Esophagus squamous epithelium (tissue), 5 donors: ENCODE measurements around the gene ZNRF3. TPM values are rescaled to one million over a fixed set of nuclear protein-coding genes. Genes with fewer than 3 reads are reported as not detected.
A peak's percentile ranks its signal among the peaks of the same experiment; 100 is the strongest.

Experiments
- DNase-seq: peaks from one replicate; lab custom pipeline; 2025; lab: John Stamatoyannopoulos, UW
- H3K27ac ChIP-seq, 4 donors: fragments of 200-600 bp; sonication (generic); one replicate each; pipeline ENCODE4 v1.5.1; 2016 to 2019; ENCODE audit warnings: mild to moderate bottlenecking in 1 of 4
- H3K27me3 ChIP-seq, 4 donors: fragments of 200-600 bp; sonication (generic); 1 replicate in 3 of 4; 2 replicates in 1 of 4; pipeline versions ENCODE4 v1.5.1 to v1.6.0; 2017 to 2021; ENCODE audit warnings: antibody characterized with exemption in 1 of 4
- H3K36me3 ChIP-seq, 3 donors: fragments of 200-600 bp; sonication (generic); one replicate each; pipeline ENCODE4 v1.5.1; 2016 to 2019
- H3K4me1 ChIP-seq, 3 donors: fragments of 200-600 bp; sonication (generic); one replicate each; pipeline ENCODE4 v1.5.1; 2017 to 2019
- H3K4me3 ChIP-seq, 4 donors: fragments of 200-600 bp; sonication (generic); 1 replicate in 3 of 4; 2 replicates in 1 of 4; pipeline ENCODE4 v1.5.1; 2016 to 2019; ENCODE audit warnings: mild to moderate bottlenecking in 2 of 4, moderate library complexity in 1 of 4
- H3K9me3 ChIP-seq, 3 donors: fragments of 200-600 bp; sonication (generic); one replicate each; pipeline ENCODE4 v1.5.1; 2016 to 2019
- CTCF ChIP-seq, 6 experiments: fragments of 450-650 bp in 4 of 6; fragments of 200-600 bp in 2 of 6; sonication (generic) in 2 of 6; IDR thresholded peaks; one replicate each; pipeline ENCODE4 v1.5.1; 2016 to 2019; ENCODE audit warnings: antibody characterized with exemption in 6 of 6, mild to moderate bottlenecking in 4 of 6, moderate library complexity in 4 of 6
- POLR2A ChIP-seq, 4 donors: fragments of 450-650 bp; IDR thresholded peaks; one replicate each; pipeline ENCODE4 v1.6.1; 2017; ENCODE audit warnings: antibody characterized with exemption in 4 of 4, mild to moderate bottlenecking in 4 of 4, moderate library complexity in 3 of 4
- WGBS, 2 donors: methylation state at CpG; one replicate each; pipeline ENCODE4 v1.1.5; 2018; 5-methylcytosine and 5-hydroxymethylcytosine counted together
- intact Hi-C: fragments of 100-400 bp; cut with DNase I; formaldehyde crosslinking; loops from one replicate; pipeline ENCODE4 v1.15.0; 2022
- total RNA-seq, 4 donors: library from RNA; depleted of rRNA; stranded (reverse); fragments of >200 nt; gene quantifications; one replicate each; pipeline ENCODE4 v1.1.0, GENCODE V29; 2016
- donor health status: DM: yes; HTN: yes; CAD: no.

ZNRF3 gene
- total RNA-seq, 4 donors from 2014 or later: 6.6 to 10.9 (median 7.2) TPM

- DNase-seq: no peak
- TF ChIP-seq POLR2A (IDR thresholded peaks at IDR 0.05) (no peak), CTCF (IDR thresholded peaks at IDR 0.05) (no peak)
- intact Hi-C loops: no loop called here
- Histone ChIP-seq H3K36me3 (no peaks in the 10 kb centered on the region), H3K27ac (peak overlapping the region in 2 of 4 donors; percentile 2 to 59), H3K9me3 (peaks cover 0 to 4% (median 0%) of the 10 kb centered on the region in 3 donors), H3K27me3 (no peaks in the 10 kb centered on the region), H3K4me1 (peaks cover 0 to 71% (median 13%) of the 10 kb centered on the region in 3 donors), H3K4me3 (no peak overlapping the region)
- 33 to 36% methylated on average over 7 to 8 of the region's 8 CpGs for WGBS, 2 donors
These were observed 68.7 kb downstream of the ZNRF3 start for GRCh38 chr22:28951969-28952521.

- no peaks in the 10 kb centered on the region for H3K9me3 ChIP-seq
- H3K4me3 ChIP-seq: no peak overlapping the region
- DNase-seq: no peak
- peak overlapping the region in 1 of 4 donors; percentile 59 for H3K27ac ChIP-seq
- H3K36me3 ChIP-seq: peaks cover 0 to 4% (median 0%) of the 10 kb centered on the region in 3 donors
- H3K4me1 ChIP-seq: peaks cover 0 to 72% (median 13%) of the 10 kb centered on the region in 3 donors
- 15 to 20% methylated on average over 1 to 2 of the region's 2 CpGs for WGBS, 2 donors
- TF ChIP-seq CTCF (IDR thresholded peaks at IDR 0.05): no peak
- no peak for TF ChIP-seq POLR2A (IDR thresholded peaks at IDR 0.05)
- intact Hi-C loops: no loop called here
- H3K27me3 ChIP-seq: no peaks in the 10 kb centered on the region
These were observed 69.5 kb downstream of the ZNRF3 start for GRCh38 chr22:28952857-28953256.

DNA sequence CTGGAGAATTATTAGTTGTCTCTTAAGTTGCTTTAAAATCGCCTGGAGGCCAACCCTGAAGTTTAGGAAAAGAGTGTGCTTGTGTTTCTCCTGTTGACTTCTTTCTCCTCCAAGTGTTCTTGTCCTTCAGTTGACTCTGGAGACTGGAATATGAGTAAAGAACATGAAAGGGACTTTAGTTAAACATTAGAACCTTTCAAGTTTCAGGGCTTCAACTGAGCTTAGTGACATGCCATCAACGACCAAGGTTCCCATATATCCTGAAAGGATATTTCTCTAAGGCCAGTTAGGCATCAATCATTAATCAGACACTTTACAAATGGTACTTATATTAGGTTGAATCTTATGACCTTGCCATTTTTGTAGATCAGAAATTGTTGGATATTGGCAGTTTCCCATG, 70.0 kb downstream of the ZNRF3 start:
- no peak for DNase-seq
- intact Hi-C loops: no loop called here
- no peak for TF ChIP-seq CTCF (IDR thresholded peaks at IDR 0.05)
- no peak for TF ChIP-seq POLR2A (IDR thresholded peaks at IDR 0.05)
- H3K27me3 ChIP-seq: no peaks in the 10 kb centered on the region
- 61 to 67% methylated on average over 2 of the region's 2 CpGs for WGBS, 2 donors
- no peak overlapping the region for H3K4me3 ChIP-seq
- H3K27ac ChIP-seq: no peak overlapping the region
- peaks cover 0 to 4% (median 0%) of the 10 kb centered on the region in 3 donors for H3K36me3 ChIP-seq
- no peaks in the 10 kb centered on the region for H3K9me3 ChIP-seq
- H3K4me1 ChIP-seq: peaks cover 0 to 77% (median 16%) of the 10 kb centered on the region in 3 donors

GRCh38 chr22:28953976-28954880, 70.9 kb downstream of the ZNRF3 start:
- 83 to 86% methylated on average over 6 of the region's 6 CpGs for WGBS, 2 donors
- Histone ChIP-seq H3K27me3 (no peaks in the 10 kb centered on the region), H3K9me3 (no peaks in the 10 kb centered on the region), H3K36me3 (peaks cover 0 to 4% (median 0%) of the 10 kb centered on the region in 3 donors), H3K4me1 (peaks cover 4 to 81% (median 21%) of the 10 kb centered on the region in 3 donors), H3K4me3 (no peak overlapping the region), H3K27ac (no peak overlapping the region)
- intact Hi-C loops: no loop called here
- TF ChIP-seq POLR2A (IDR thresholded peaks at IDR 0.05) (no peak), CTCF (IDR thresholded peaks at IDR 0.05) (no peak)
- no peak for DNase-seq

DNA sequence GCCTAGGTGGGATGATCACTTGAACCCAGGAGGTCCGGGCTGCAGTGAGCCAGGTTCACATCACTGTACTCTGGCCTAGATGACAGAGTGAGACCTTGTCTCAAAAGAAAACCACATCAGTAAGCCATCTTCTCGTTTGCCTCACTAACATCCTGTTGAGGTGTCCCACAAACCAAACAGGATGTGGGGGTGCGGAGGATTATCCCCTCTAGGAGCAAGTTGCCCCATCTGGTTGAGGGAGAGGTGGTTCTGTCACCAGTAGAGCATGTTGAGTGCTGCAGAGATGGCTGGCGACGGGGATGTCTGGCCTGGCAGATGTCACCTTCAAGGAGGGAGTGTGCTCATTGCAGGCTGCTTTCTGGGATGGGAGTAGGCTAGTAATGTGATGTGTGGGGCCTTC, 72.4 kb downstream of the ZNRF3 start:
- H3K27me3 ChIP-seq: no peaks in the 10 kb centered on the region
- no peaks in the 10 kb centered on the region for H3K9me3 ChIP-seq
- intact Hi-C loops: no loop called here
- H3K4me1 ChIP-seq: peaks cover 4 to 71% (median 14%) of the 10 kb centered on the region in 3 donors
- H3K27ac ChIP-seq: no peak overlapping the region
- H3K4me3 ChIP-seq: no peak overlapping the region
- no peak for TF ChIP-seq CTCF (IDR thresholded peaks at IDR 0.05)
- TF ChIP-seq POLR2A (IDR thresholded peaks at IDR 0.05): no peak
- 74% methylated on average over 3 of the region's 5 CpGs; no CpG with 5 or more reads in 1 of the 2 donors for WGBS, 2 donors
- DNase-seq: no peak
- peaks cover 0 to 4% (median 0%) of the 10 kb centered on the region in 3 donors for H3K36me3 ChIP-seq
